Tibial nerve (tissue), 4 donors: ENCODE results near the gene SPRN. TPM values are rescaled to one million over a fixed set of nuclear protein-coding genes. Genes with fewer than 3 reads are reported as not detected.
A peak's percentile ranks its signal among the peaks of the same experiment; 100 is the strongest.

ENCODE experiments used
- DNase-seq, 2 donors: peaks; one replicate each; pipeline ENCODE4 v3.0.0-alpha.2; 2019; ENCODE audit warnings: low spot score in 2 of 2
- H3K27ac ChIP-seq, 4 donors: fragments of 200-600 bp; sonication (generic) in 3 of 4; one replicate each; pipeline ENCODE4 v1.5.1; 2017 to 2019; ENCODE audit warnings: mild to moderate bottlenecking in 1 of 4
- H3K27me3 ChIP-seq, 2 donors: fragments of 200-600 bp; sonication (generic) in 1 of 2; one replicate each; pipeline versions ENCODE4 v1.5.1 to v1.6.0; 2017 to 2019
- H3K36me3 ChIP-seq, 3 donors: fragments of 200-600 bp; sonication (generic); one replicate each; pipeline ENCODE4 v1.5.1; 2018 to 2019
- H3K4me1 ChIP-seq, 4 donors: fragments of 200-600 bp; sonication (generic) in 3 of 4; one replicate each; pipeline ENCODE4 v1.5.1; 2017 to 2019
- H3K4me3 ChIP-seq, 4 donors: fragments of 200-600 bp; sonication (generic) in 3 of 4; one replicate each; pipeline ENCODE4 v1.5.1; 2017 to 2019; ENCODE audit warnings: mild to moderate bottlenecking in 1 of 4, moderate library complexity in 1 of 4
- H3K9me3 ChIP-seq, 4 donors: fragments of 200-600 bp; sonication (generic) in 3 of 4; one replicate each; pipeline ENCODE4 v1.5.1; 2017 to 2019
- EP300 ChIP-seq, 2 donors: sonication (generic); formaldehyde crosslinking; IDR thresholded peaks; one replicate each; pipeline ENCODE4 v1.6.1; 2017; ENCODE audit warnings: antibody characterized with exemption in 2 of 2, mild to moderate bottlenecking in 1 of 2
- POLR2A ChIP-seq, 2 donors: fragments of 450-650 bp; IDR thresholded peaks; one replicate each; pipeline ENCODE4 v1.6.1; 2017; ENCODE audit warnings: antibody characterized with exemption in 2 of 2, mild to moderate bottlenecking in 2 of 2, moderate library complexity in 2 of 2
- WGBS, 2 donors: methylation state at CpG; one replicate each; pipeline ENCODE4 v1.1.5; 2018; 5-methylcytosine and 5-hydroxymethylcytosine counted together
- total RNA-seq, 4 donors: library from RNA; depleted of rRNA; stranded (reverse); fragments of >200 nt; gene quantifications; one replicate each; pipeline ENCODE4 v1.1.0, GENCODE V29; 2016
- TF ChIP-seq, protein P1 (sequence below), 5 experiments: fragments of 200-600 bp in 3 of 5; fragments of 450-650 bp in 2 of 5; sonication (generic) in 3 of 5; IDR thresholded peaks; one replicate each; pipeline ENCODE4 v1.5.1; 2016 to 2019; ENCODE audit warnings: antibody characterized with exemption in 5 of 5, mild to moderate bottlenecking in 3 of 5, moderate library complexity in 2 of 5

The SPRN gene
- total RNA-seq, 4 donors from 2014 or later = not detected

DNA sequence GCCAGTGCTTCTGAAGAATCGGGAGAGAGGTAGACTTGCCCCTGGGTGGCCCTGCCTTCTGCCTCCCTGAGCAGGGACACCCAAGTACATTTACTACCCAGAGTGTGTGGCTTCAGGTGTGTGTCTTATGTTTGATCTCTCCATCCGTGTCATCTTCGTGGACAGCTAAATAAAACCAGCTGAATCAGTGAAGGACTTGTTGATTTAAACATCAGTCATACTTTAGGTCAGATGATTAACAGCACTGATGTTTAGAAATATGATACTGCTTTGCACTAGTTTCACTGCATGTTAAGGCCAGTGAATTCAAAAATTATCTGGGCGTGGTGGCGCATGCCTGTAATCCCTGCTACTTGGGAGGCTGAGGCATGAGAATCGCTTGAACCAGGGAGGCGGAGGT is 26.5 kb downstream of the SPRN start:
- 95 to 97% methylated on average over 7 of the region's 7 CpGs for WGBS, 2 donors
- DNase-seq = no peak
- H3K36me3 ChIP-seq = peaks cover 2 to 73% (median 31%) of the 10 kb centered on the region in 3 donors
- no peaks in the 10 kb centered on the region for H3K9me3 ChIP-seq
- H3K4me3 ChIP-seq = no peak overlapping the region
- H3K27me3 ChIP-seq = no peaks in the 10 kb centered on the region
- TF ChIP-seq, protein P1, sequence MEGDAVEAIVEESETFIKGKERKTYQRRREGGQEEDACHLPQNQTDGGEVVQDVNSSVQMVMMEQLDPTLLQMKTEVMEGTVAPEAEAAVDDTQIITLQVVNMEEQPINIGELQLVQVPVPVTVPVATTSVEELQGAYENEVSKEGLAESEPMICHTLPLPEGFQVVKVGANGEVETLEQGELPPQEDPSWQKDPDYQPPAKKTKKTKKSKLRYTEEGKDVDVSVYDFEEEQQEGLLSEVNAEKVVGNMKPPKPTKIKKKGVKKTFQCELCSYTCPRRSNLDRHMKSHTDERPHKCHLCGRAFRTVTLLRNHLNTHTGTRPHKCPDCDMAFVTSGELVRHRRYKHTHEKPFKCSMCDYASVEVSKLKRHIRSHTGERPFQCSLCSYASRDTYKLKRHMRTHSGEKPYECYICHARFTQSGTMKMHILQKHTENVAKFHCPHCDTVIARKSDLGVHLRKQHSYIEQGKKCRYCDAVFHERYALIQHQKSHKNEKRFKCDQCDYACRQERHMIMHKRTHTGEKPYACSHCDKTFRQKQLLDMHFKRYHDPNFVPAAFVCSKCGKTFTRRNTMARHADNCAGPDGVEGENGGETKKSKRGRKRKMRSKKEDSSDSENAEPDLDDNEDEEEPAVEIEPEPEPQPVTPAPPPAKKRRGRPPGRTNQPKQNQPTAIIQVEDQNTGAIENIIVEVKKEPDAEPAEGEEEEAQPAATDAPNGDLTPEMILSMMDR (IDR thresholded peaks at IDR 0.05) = no peak
- TF ChIP-seq POLR2A (IDR thresholded peaks at IDR 0.05) (no peak), EP300 (IDR thresholded peaks at IDR 0.05) (no peak)
- peaks cover 0 to 25% (median 12%) of the 10 kb centered on the region in 4 donors for H3K4me1 ChIP-seq
- H3K27ac ChIP-seq = no peak overlapping the region

DNA sequence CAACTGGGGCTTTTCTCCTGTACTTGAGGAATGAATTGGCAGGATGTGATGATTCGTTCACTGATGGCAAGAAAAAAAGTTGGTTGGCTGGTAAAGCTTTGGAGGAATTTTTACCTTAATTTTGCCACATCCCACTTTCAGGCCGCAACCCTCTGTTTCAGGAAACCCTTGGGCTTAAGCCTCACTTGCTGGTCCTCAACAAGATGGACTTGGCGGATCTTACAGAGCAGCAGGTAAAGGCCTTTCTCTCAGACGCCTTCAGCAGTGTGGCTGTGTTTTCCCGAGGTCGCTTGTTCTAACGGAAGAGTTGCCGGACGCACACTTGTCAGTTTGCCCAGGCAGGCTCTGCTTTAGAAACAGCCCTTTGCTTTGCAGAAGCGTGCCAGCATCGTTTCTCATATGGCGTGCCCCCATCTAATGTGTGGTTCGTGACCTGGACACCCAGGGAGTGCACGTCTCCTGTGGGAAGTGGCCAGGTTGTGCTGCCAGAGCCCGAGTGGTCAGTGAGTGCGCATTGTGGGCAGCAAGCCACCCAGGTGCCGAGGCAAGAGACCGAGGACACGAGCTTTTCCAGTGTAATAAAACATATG is 28.3 kb downstream of the SPRN start:
- no peak for DNase-seq
- Histone ChIP-seq H3K27me3 (no peaks in the 10 kb centered on the region), H3K36me3 (peaks cover 2 to 62% (median 16%) of the 10 kb centered on the region in 3 donors), H3K4me3 (no peak overlapping the region), H3K4me1 (peaks cover 0 to 25% (median 12%) of the 10 kb centered on the region in 4 donors), H3K27ac (no peak overlapping the region), H3K9me3 (no peaks in the 10 kb centered on the region)
- no peak for TF ChIP-seq POLR2A (IDR thresholded peaks at IDR 0.05)
- no peak for TF ChIP-seq EP300 (IDR thresholded peaks at IDR 0.05)
- TF ChIP-seq, protein P1 (IDR thresholded peaks at IDR 0.05) = no peak
- WGBS, 2 donors = 94% methylated on average over 19 of the region's 19 CpGs

DNA sequence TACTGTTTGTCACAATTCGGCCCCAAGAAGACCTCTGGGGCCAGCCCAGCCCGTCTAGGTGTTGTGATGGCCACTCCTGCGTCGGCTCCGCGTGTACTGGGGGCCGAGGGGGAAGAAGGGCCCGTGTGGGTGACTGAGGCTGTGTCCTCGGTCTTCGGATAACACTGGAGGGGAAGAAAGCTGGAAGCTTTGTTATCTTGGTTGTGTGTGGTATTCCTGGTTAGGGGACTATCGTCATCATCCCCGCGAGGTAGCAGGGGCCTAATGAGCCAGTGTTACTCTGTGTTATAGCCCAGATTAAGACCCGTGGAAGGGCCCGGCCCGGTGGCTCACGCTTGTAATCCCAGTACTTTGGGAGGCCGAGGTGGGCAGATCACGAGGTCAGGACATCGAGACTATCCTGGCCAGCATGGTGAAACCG is 29.6 kb downstream of the SPRN start:
- H3K27me3 ChIP-seq = no peaks in the 10 kb centered on the region
- TF ChIP-seq EP300 (IDR thresholded peaks at IDR 0.05) (no peak), POLR2A (IDR thresholded peaks at IDR 0.05) (no peak)
- TF ChIP-seq, protein P1 (IDR thresholded peaks at IDR 0.05) = no peak
- peaks cover 2 to 63% (median 11%) of the 10 kb centered on the region in 3 donors for H3K36me3 ChIP-seq
- no peaks in the 10 kb centered on the region for H3K9me3 ChIP-seq
- H3K4me1 ChIP-seq = peaks cover 0 to 25% (median 10%) of the 10 kb centered on the region in 4 donors
- H3K27ac ChIP-seq = peak overlapping the region in 3 of 4 donors; percentile 84 to 88 (median 86)
- DNase-seq = no peak
- peak overlapping the region; percentile 76 to 94 (median 84) for H3K4me3 ChIP-seq
- 32% methylated on average over 21 of the region's 21 CpGs for WGBS, 2 donors

DNA sequence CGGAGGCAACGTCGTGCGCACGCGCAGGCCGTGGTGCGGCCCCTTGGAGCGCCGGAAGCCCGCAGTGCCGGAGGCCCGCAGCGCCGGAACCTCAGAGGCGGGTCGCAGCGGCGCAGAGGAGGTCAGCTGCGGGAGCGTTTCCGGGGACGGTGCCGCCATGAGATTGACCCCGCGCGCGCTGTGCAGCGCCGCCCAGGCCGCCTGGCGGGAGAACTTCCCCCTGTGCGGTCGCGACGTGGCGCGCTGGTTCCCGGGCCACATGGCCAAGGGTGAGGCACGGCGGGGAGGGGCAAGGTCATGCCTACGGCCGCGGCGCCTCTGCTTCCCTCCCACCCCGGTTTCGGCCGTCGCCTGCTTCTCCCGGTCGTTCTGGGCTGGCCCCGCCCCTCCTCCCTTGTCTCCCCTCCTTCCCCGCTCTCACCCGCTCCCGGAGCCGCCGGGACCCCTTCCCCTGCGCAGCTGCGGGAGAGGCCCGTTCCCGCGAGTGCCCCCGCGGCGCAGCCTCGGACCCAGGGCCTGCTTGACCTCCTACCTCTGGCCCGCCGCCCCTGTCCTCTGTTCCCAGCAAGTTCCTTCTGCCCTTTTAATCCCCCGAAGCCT is 30.3 kb downstream of the SPRN start, which contains the start of gene MTG1:
Gene MTG1, plus strand, starts transcription at position 94 of the 600 bp plus-strand sequence. Its CDS starts 64 bp downstream, at position 158.
- Histone ChIP-seq H3K27me3 (no peaks in the 10 kb centered on the region), H3K36me3 (peaks cover 0 to 63% (median 7%) of the 10 kb centered on the region in 3 donors), H3K9me3 (no peaks in the 10 kb centered on the region), H3K4me3 (peak within 1 kb of the TSS; percentile 76 to 94 (median 84)), H3K4me1 (peaks cover 0 to 25% (median 10%) of the 10 kb centered on the region in 4 donors), H3K27ac (peak within 1 kb of the TSS in 3 of 4 donors; percentile 84 to 88 (median 86))
- TF ChIP-seq POLR2A (IDR thresholded peaks at IDR 0.05) (peak in 1 of 2 donors; percentile 62), EP300 (IDR thresholded peaks at IDR 0.05) (peak in 1 of 2 donors; percentile 90)
- TF ChIP-seq, protein P1 (IDR thresholded peaks at IDR 0.05) = peak in 4 of 5 experiments; percentile 26 to 75 (median 38)
- 0 to 1% methylated on average over 39 to 63 of the region's 69 CpGs for WGBS, 2 donors
- peak; percentile 74 to 82 for DNase-seq
